ENCODE results near the gene MAT1A.

GRCh38 chr10:80319318-80319717, 29.9 kb upstream of the MAT1A start:
- TF ChIP-seq EZH2phosphoT487 (IDR thresholded peaks at IDR 0.05; ENCODE audit: insufficient read depth, low read depth) (no peak), EZH2 (IDR thresholded peaks at IDR 0.05; ENCODE audit: insufficient read depth, poor library complexity, severe bottlenecking) (no peak)
